NT2/D1 (cell line): ENCODE measurements around the gene LAMTOR2.

ENCODE experiments used
- SUZ12 ChIP-seq: IDR thresholded peaks from 2 replicates; pipeline ENCODE4 v1.6.1; 2011; ENCODE audit not compliant: insufficient read length, insufficient read depth; ENCODE audit errors: extremely low read depth
- YY1 ChIP-seq: IDR thresholded peaks from 2 replicates; pipeline ENCODE4 v1.6.1; 2011; ENCODE audit not compliant: insufficient read length, insufficient read depth
- ZNF274 ChIP-seq: IDR thresholded peaks from 2 replicates; pipeline ENCODE4 v1.6.1; 2011; ENCODE audit warnings: mild to moderate bottlenecking, low read depth, low read length

DNA sequence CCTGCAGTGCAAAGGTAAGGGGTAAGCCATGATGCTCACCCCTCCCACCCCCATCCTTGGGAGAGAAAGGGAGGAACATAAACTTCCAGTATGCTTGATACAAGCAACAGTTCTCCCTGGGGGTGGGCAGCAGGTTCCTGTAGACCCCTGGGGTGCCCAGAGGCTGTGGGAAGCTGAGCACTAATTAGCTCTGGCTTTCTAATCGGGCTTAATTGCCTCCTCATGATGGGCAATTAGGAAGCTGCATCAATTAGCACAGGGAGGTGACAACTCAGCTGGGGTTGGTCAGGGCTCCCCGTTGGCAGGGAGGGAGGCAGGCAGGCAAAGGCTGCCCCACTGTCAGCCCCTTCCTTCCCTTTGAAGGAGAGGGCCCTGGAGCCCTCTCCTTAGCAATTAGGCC, 44.2 kb downstream of the LAMTOR2 start:
- TF ChIP-seq YY1 (no peak), ZNF274 (no peak), SUZ12 (no peak)
